ENCODE data around the gene AKAP9. TPM values are rescaled to one million over a fixed set of nuclear protein-coding genes. Genes with fewer than 3 reads are reported as not detected.
"Not testable (repeated sequence)": the region's sequence is repeated elsewhere in the genome, so short reads cannot be mapped to it uniquely, and the experiment has no call there.

Gene AKAP9
- total and polyA plus RNA-seq, 4 experiments from 2014 or later, result 8.6 to 91.4 (median 71.0) TPM

DNA sequence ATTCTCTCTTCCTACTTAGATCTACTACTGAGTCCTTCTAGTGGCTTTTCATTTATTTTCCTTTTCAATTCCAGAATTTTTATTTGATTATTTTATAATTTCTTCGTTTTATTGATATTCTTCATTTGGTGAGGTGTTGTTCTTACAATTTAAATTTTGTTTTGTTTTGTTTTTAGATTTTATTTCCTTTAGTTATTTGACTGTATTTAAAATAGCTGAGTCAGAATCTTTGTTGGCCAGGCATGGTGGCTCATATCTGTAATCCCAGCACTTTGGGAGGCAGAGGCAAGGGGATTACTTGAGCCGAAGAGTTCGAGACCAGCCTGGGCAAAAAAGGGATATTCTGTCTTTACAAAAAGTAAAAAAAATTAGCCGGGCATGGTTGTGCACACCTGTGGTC lies 36.1 kb downstream of the AKAP9 start:
- ChIA-PET CTCF (ENCODE audit: partially characterized antibody) (no interaction called here), POLR2A (ENCODE audit: partially characterized antibody) (no interaction called here)
- Mint-ChIP-seq H3K9me3 (peaks cover 0 to under 1% (median 0%) of the 10 kb centered on the region in 8 donors), H3K36me3 (peaks cover 31 to 32% of the 10 kb centered on the region in 2 donors), H3K27ac (peak overlapping the region in 1 of 7 donors; percentile 37), H3K4me1 (peaks cover 2 to 18% (median 7%) of the 10 kb centered on the region in 4 donors), H3K4me3 (no peak overlapping the region), H3K27me3 (no peaks in the 10 kb centered on the region)
- Histone ChIP-seq H3K27ac (ENCODE audit: low read depth, low read length) (no peak overlapping the region), H3K27me3 (ENCODE audit: insufficient read depth, low read length) (no peaks in the 10 kb centered on the region), H3K4me1 (ENCODE audit: insufficient read depth, low read length) (no peaks in the 10 kb centered on the region), H3K4me3 (ENCODE audit: low read length in 2 of 2) (no peak overlapping the region), H3K36me3 (ENCODE audit: insufficient read depth, low read length) (peaks cover 6% of the 10 kb centered on the region), H3K9me3 (ENCODE audit: control insufficient read depth in 1 of 2, low read length in 2 of 2) (no peaks in the 10 kb centered on the region)
- DNase-seq, result no peak
- intact Hi-C loops (cut with micrococcal nuclease), result loop anchor here (1.0 kb wide), 1 partner anchor 13 kb away; no protein-coding TSS in a partner anchor

GRCh38 chr7:91979590-91979989 lies 38.9 kb downstream of the AKAP9 start:
- intact Hi-C loops (cut with micrococcal nuclease), result no loop called here
- no peak overlapping the region for H3K27ac ChIP-seq (ENCODE audit: low read depth, low read length)
- Mint-ChIP-seq H3K36me3 (peaks cover 44 to 49% of the 10 kb centered on the region in 2 donors), H3K4me1 (peaks cover 2 to 17% (median 13%) of the 10 kb centered on the region in 4 donors), H3K27me3 (no peaks in the 10 kb centered on the region), H3K9me3 (peaks cover 0 to 8% (median 4%) of the 10 kb centered on the region in 8 donors), H3K27ac (no peak overlapping the region), H3K4me3 (no peak overlapping the region)
- POLR2A ChIA-PET (ENCODE audit: partially characterized antibody), result no interaction called here
- CTCF ChIA-PET (ENCODE audit: partially characterized antibody), result no interaction called here
- peaks cover 6% of the 10 kb centered on the region for H3K36me3 ChIP-seq (ENCODE audit: insufficient read depth, low read length)
- no peaks in the 10 kb centered on the region for H3K9me3 ChIP-seq (ENCODE audit: control insufficient read depth in 1 of 2, low read length in 2 of 2)
- H3K4me1 ChIP-seq (ENCODE audit: insufficient read depth, low read length), result no peaks in the 10 kb centered on the region
- no peak overlapping the region for H3K4me3 ChIP-seq (ENCODE audit: low read length in 2 of 2)
- DNase-seq, result no peak
- H3K27me3 ChIP-seq (ENCODE audit: insufficient read depth, low read length), result no peaks in the 10 kb centered on the region

GRCh38 chr7:91982352-91982751 lies 41.7 kb downstream of the AKAP9 start:
- H3K9me3 ChIP-seq (ENCODE audit: control insufficient read depth in 1 of 2, low read length in 2 of 2); H3K27me3 Mint-ChIP-seq; H3K9me3 Mint-ChIP-seq; DNase-seq; H3K4me1 ChIP-seq (ENCODE audit: insufficient read depth, low read length); CTCF ChIA-PET (ENCODE audit: partially characterized antibody); H3K4me3 ChIP-seq (ENCODE audit: low read length in 2 of 2); H3K36me3 ChIP-seq (ENCODE audit: insufficient read depth, low read length); intact Hi-C loops (cut with micrococcal nuclease); POLR2A ChIA-PET (ENCODE audit: partially characterized antibody); H3K27ac ChIP-seq (ENCODE audit: low read depth, low read length); H3K27ac Mint-ChIP-seq; H3K4me3 Mint-ChIP-seq; H3K27me3 ChIP-seq (ENCODE audit: insufficient read depth, low read length): not testable (repeated sequence)
- peaks cover 6 to 25% (median 16%) of the 10 kb centered on the region in 4 donors for H3K4me1 Mint-ChIP-seq
- H3K36me3 Mint-ChIP-seq, result peaks cover 48 to 58% of the 10 kb centered on the region in 2 donors

DNA sequence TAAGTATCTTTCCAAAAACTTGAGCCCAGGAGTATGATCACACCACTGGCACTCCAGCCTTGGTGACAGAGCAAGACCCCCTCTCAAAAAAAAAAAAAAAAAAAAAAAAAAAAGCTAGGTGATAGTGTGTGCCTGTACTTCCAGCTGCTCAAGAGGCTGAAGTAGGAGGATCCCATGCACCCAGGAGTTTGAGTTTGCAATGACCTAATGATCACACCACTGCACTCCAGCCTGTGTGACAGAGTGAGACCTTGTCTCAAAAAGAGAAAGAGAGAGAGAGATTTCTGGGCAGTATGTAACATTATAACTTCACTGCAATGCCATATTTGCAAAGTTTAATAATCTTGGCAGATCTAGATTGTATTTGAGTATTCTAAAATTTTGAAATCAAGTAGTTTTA lies 47.6 kb downstream of the AKAP9 start:
- intact Hi-C loops (cut with micrococcal nuclease), result no loop called here
- Mint-ChIP-seq H3K27ac (no peak overlapping the region), H3K36me3 (peaks cover 34 to 35% of the 10 kb centered on the region in 2 donors), H3K9me3 (peaks cover 0 to 2% (median 0%) of the 10 kb centered on the region in 8 donors), H3K4me1 (peaks cover 10 to 22% (median 17%) of the 10 kb centered on the region in 4 donors), H3K4me3 (no peak overlapping the region), H3K27me3 (no peaks in the 10 kb centered on the region)
- peaks cover 6% of the 10 kb centered on the region for H3K36me3 ChIP-seq (ENCODE audit: insufficient read depth, low read length)
- no peak for DNase-seq
- H3K27ac ChIP-seq (ENCODE audit: low read depth, low read length), result no peak overlapping the region
- CTCF ChIA-PET (ENCODE audit: partially characterized antibody), result no interaction called here
- no peaks in the 10 kb centered on the region for H3K9me3 ChIP-seq (ENCODE audit: control insufficient read depth in 1 of 2, low read length in 2 of 2)
- POLR2A ChIA-PET (ENCODE audit: partially characterized antibody), result no interaction called here
- H3K4me3 ChIP-seq (ENCODE audit: low read length in 2 of 2), result no peak overlapping the region
- no peaks in the 10 kb centered on the region for H3K27me3 ChIP-seq (ENCODE audit: insufficient read depth, low read length)
- H3K4me1 ChIP-seq (ENCODE audit: insufficient read depth, low read length), result no peaks in the 10 kb centered on the region

GRCh38 chr7:91993976-91994375 lies 53.3 kb downstream of the AKAP9 start:
- Histone ChIP-seq H3K4me1 (ENCODE audit: insufficient read depth, low read length) (no peaks in the 10 kb centered on the region), H3K4me3 (ENCODE audit: low read length in 2 of 2) (no peak overlapping the region), H3K9me3 (ENCODE audit: control insufficient read depth in 1 of 2, low read length in 2 of 2) (no peaks in the 10 kb centered on the region), H3K36me3 (ENCODE audit: insufficient read depth, low read length) (peaks cover 27% of the 10 kb centered on the region), H3K27me3 (ENCODE audit: insufficient read depth, low read length) (no peaks in the 10 kb centered on the region), H3K27ac (ENCODE audit: low read depth, low read length) (no peak overlapping the region)
- ChIA-PET CTCF (ENCODE audit: partially characterized antibody) (no interaction called here), POLR2A (ENCODE audit: partially characterized antibody) (no interaction called here)
- H3K27ac Mint-ChIP-seq, result no peak overlapping the region
- H3K27me3 Mint-ChIP-seq, result no peaks in the 10 kb centered on the region
- intact Hi-C loops (cut with micrococcal nuclease), result no loop called here
- peaks cover 50 to 56% of the 10 kb centered on the region in 2 donors for H3K36me3 Mint-ChIP-seq
- peaks cover 0 to 8% (median 1%) of the 10 kb centered on the region in 4 donors for H3K4me1 Mint-ChIP-seq
- no peaks in the 10 kb centered on the region for H3K9me3 Mint-ChIP-seq
- no peak for DNase-seq
- H3K4me3 Mint-ChIP-seq, result no peak overlapping the region

- Histone ChIP-seq H3K36me3 (ENCODE audit: insufficient read depth, low read length) (peaks cover 27% of the 10 kb centered on the region), H3K27me3 (ENCODE audit: insufficient read depth, low read length) (no peaks in the 10 kb centered on the region), H3K27ac (ENCODE audit: low read depth, low read length) (no peak overlapping the region), H3K4me1 (ENCODE audit: insufficient read depth, low read length) (no peaks in the 10 kb centered on the region), H3K9me3 (ENCODE audit: control insufficient read depth in 1 of 2, low read length in 2 of 2) (no peaks in the 10 kb centered on the region), H3K4me3 (ENCODE audit: low read length in 2 of 2) (no peak overlapping the region)
- intact Hi-C loops (cut with micrococcal nuclease), result no loop called here
- no peaks in the 10 kb centered on the region for H3K9me3 Mint-ChIP-seq
- ChIA-PET CTCF (ENCODE audit: partially characterized antibody) (no interaction called here), POLR2A (ENCODE audit: partially characterized antibody) (no interaction called here)
- DNase-seq, result no peak
- no peak overlapping the region for H3K4me3 Mint-ChIP-seq
- peaks cover 57 to 66% of the 10 kb centered on the region in 2 donors for H3K36me3 Mint-ChIP-seq
- peaks cover 0 to 5% (median 1%) of the 10 kb centered on the region in 4 donors for H3K4me1 Mint-ChIP-seq
- H3K27me3 Mint-ChIP-seq, result no peaks in the 10 kb centered on the region
- H3K27ac Mint-ChIP-seq, result no peak overlapping the region
These were observed 54.9 kb downstream of the AKAP9 start for GRCh38 chr7:91995391-91996105.

- Histone ChIP-seq H3K27me3 (ENCODE audit: insufficient read depth, low read length) (no peaks in the 10 kb centered on the region), H3K4me3 (ENCODE audit: low read length in 2 of 2) (no peak overlapping the region), H3K4me1 (ENCODE audit: insufficient read depth, low read length) (no peaks in the 10 kb centered on the region), H3K9me3 (ENCODE audit: control insufficient read depth in 1 of 2, low read length in 2 of 2) (no peaks in the 10 kb centered on the region), H3K36me3 (ENCODE audit: insufficient read depth, low read length) (peaks cover 12% of the 10 kb centered on the region), H3K27ac (ENCODE audit: low read depth, low read length) (no peak overlapping the region)
- Mint-ChIP-seq H3K27ac (no peak overlapping the region), H3K4me3 (no peak overlapping the region), H3K27me3 (no peaks in the 10 kb centered on the region), H3K4me1 (peaks cover 0 to 2% (median 0%) of the 10 kb centered on the region in 4 donors), H3K36me3 (peaks cover 75 to 78% of the 10 kb centered on the region in 2 donors), H3K9me3 (peaks cover 0 to 5% (median 0%) of the 10 kb centered on the region in 8 donors)
- POLR2A ChIA-PET (ENCODE audit: partially characterized antibody), result no interaction called here
- DNase-seq, result no peak
- CTCF ChIA-PET (ENCODE audit: partially characterized antibody), result no interaction called here
- intact Hi-C loops (cut with micrococcal nuclease), result no loop called here
These were observed 59.2 kb downstream of the AKAP9 start for GRCh38 chr7:91999631-92000565.

Measured in CD4-positive, alpha-beta memory T cell (primary cell).